Uterus (tissue), 2 donors: ENCODE measurements around the gene SMAD6.

Experiments
- POLR2A ChIP-seq, 2 donors: fragments of 450-650 bp; IDR thresholded peaks; one replicate each; pipeline ENCODE4 v1.6.1; 2016; ENCODE audit warnings: antibody characterized with exemption in 2 of 2, mild to moderate bottlenecking in 1 of 2, moderate library complexity in 1 of 2
- TF ChIP-seq, protein P1 (sequence below), 4 experiments: fragments of 200-600 bp in 2 of 4; fragments of 450-650 bp in 2 of 4; sonication (generic) in 2 of 4; IDR thresholded peaks; one replicate each; pipeline ENCODE4 v1.5.1; 2016 to 2019; ENCODE audit warnings: antibody characterized with exemption in 4 of 4, mild to moderate bottlenecking in 2 of 4, moderate library complexity in 1 of 4

DNA sequence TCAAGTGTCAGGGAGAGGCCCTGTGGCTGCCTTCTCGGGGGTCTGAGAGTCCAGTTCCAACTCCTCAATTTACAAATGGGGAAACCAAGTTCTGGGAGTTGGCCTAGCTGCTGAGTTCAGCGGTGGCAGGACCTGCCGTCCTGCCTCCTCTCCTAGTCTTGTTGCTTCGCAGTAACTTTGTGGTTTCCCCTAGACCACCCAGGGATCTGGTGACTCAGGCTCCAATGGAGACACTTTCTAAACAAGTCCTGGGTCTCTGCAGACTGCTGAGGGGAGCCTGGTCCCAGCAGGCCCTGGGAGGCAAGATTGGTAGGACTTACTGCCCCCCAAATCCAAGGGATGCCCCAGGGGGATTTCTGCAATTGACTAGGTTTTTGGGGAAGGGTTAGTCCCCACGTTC lies 83.6 kb downstream of the SMAD6 start:
- TF ChIP-seq, protein P1, sequence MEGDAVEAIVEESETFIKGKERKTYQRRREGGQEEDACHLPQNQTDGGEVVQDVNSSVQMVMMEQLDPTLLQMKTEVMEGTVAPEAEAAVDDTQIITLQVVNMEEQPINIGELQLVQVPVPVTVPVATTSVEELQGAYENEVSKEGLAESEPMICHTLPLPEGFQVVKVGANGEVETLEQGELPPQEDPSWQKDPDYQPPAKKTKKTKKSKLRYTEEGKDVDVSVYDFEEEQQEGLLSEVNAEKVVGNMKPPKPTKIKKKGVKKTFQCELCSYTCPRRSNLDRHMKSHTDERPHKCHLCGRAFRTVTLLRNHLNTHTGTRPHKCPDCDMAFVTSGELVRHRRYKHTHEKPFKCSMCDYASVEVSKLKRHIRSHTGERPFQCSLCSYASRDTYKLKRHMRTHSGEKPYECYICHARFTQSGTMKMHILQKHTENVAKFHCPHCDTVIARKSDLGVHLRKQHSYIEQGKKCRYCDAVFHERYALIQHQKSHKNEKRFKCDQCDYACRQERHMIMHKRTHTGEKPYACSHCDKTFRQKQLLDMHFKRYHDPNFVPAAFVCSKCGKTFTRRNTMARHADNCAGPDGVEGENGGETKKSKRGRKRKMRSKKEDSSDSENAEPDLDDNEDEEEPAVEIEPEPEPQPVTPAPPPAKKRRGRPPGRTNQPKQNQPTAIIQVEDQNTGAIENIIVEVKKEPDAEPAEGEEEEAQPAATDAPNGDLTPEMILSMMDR (IDR thresholded peaks at IDR 0.05): no peak
- no peak for TF ChIP-seq POLR2A (IDR thresholded peaks at IDR 0.05)
